Chondrocyte (in vitro differentiated cells): Measurements from ENCODE around the gene PTPRN2. TPM values are rescaled to one million over a fixed set of nuclear protein-coding genes. Genes with fewer than 3 reads are reported as not detected.
A peak's percentile ranks its signal among the peaks of the same experiment; 100 is the strongest.
"Not testable (repeated sequence)": the region's sequence is repeated elsewhere in the genome, so short reads cannot be mapped to it uniquely, and the experiment has no call there.

ENCODE experiments used
- DNase-seq: peaks from one replicate; pipeline ENCODE4 v3.0.0; 2021; ENCODE audit warnings: mixed read lengths, low spot score
- H3K27ac Mint-ChIP-seq: one replicate; pipeline ENCODE4 v1.8.0; 2021; ENCODE audit warnings: mild to moderate bottlenecking, moderate library complexity, mixed read lengths; ENCODE audit not compliant: unreplicated experiment
- H3K27me3 Mint-ChIP-seq: 2 replicates; pipeline ENCODE4 v1.8.0; 2021; ENCODE audit warnings: low read depth, mixed read lengths
- H3K36me3 Mint-ChIP-seq: 2 replicates; pipeline ENCODE4 v1.8.0; 2021; ENCODE audit warnings: low read depth, mixed read lengths
- H3K4me1 Mint-ChIP-seq: 2 replicates; pipeline ENCODE4 v1.8.0; 2021; ENCODE audit warnings: low read depth, mild to moderate bottlenecking, mixed read lengths
- H3K4me3 Mint-ChIP-seq: one replicate; pipeline ENCODE4 v1.8.0; 2021; ENCODE audit warnings: mild to moderate bottlenecking, moderate library complexity, mixed read lengths; ENCODE audit not compliant: unreplicated experiment
- H3K9me3 Mint-ChIP-seq: 2 replicates; pipeline ENCODE4 v1.8.0; 2021; ENCODE audit warnings: low read depth, mixed read lengths
- CTCF ChIP-seq: fragments of 200-600 bp; sonication (generic); IDR thresholded peaks from 2 replicates; pipeline ENCODE4 v1.5.0; 2021; ENCODE audit warnings: antibody characterized with exemption, mild to moderate bottlenecking, moderate library complexity
- total RNA-seq: library from RNA; stranded (reverse); gene quantifications from 3 replicates; pipeline ENCODE4 v1.2.1, GENCODE V29; 2021

PTPRN2 gene
- total RNA-seq, 1 donor from 2014 or later: 0.30 TPM

- Mint-ChIP-seq H3K4me1 (no peaks in the 10 kb centered on the region), H3K36me3 (no peaks in the 10 kb centered on the region), H3K4me3 (no peak overlapping the region), H3K9me3 (peaks cover 42% of the 10 kb centered on the region), H3K27ac (no peak overlapping the region), H3K27me3 (no peaks in the 10 kb centered on the region)
- no peak for TF ChIP-seq CTCF
- DNase-seq: no peak
Measured at GRCh38 chr7:157938211-157938610, 649.4 kb downstream of the PTPRN2 start.

- DNase-seq: no peak
- no peak overlapping the region for H3K27ac Mint-ChIP-seq
- TF ChIP-seq CTCF: no peak
Measured at GRCh38 chr7:157937406-157937805, 650.2 kb downstream of the PTPRN2 start.

GRCh38 chr7:157936976-157937375 is 650.6 kb downstream of the PTPRN2 start:
- Mint-ChIP-seq H3K9me3 (peaks cover 45% of the 10 kb centered on the region), H3K27ac (no peak overlapping the region), H3K36me3 (peaks cover 6% of the 10 kb centered on the region), H3K4me1 (no peaks in the 10 kb centered on the region), H3K27me3 (no peaks in the 10 kb centered on the region), H3K4me3 (no peak overlapping the region)
- no peak for DNase-seq
- TF ChIP-seq CTCF: no peak

More at GRCh38 chr7:157937406-157937805, 650.2 kb downstream of the PTPRN2 start:
- peaks cover 5% of the 10 kb centered on the region for H3K36me3 Mint-ChIP-seq
- H3K4me3 Mint-ChIP-seq: no peak overlapping the region
- H3K27me3 Mint-ChIP-seq: no peaks in the 10 kb centered on the region
- H3K9me3 Mint-ChIP-seq: peaks cover 41% of the 10 kb centered on the region
- H3K4me1 Mint-ChIP-seq: no peaks in the 10 kb centered on the region

GRCh38 chr7:157935721-157936120 is 651.9 kb downstream of the PTPRN2 start:
- DNase-seq, H3K27ac Mint-ChIP-seq, H3K4me1 Mint-ChIP-seq, H3K36me3 Mint-ChIP-seq, H3K27me3 Mint-ChIP-seq, H3K4me3 Mint-ChIP-seq: not testable (repeated sequence)
- H3K9me3 Mint-ChIP-seq: peaks cover 51% of the 10 kb centered on the region

- peaks cover 47% of the 10 kb centered on the region for H3K9me3 Mint-ChIP-seq
- H3K4me3 Mint-ChIP-seq, H3K27ac Mint-ChIP-seq, DNase-seq, H3K4me1 Mint-ChIP-seq, H3K36me3 Mint-ChIP-seq, H3K27me3 Mint-ChIP-seq: not testable (repeated sequence)
Measured at GRCh38 chr7:157933219-157934155, 654.1 kb downstream of the PTPRN2 start.

- DNase-seq: no peak
- H3K27ac Mint-ChIP-seq: peak overlapping the region; percentile 32
- H3K4me1 Mint-ChIP-seq: no peaks in the 10 kb centered on the region
- H3K36me3 Mint-ChIP-seq: peaks cover 6% of the 10 kb centered on the region
- H3K9me3 Mint-ChIP-seq: peaks cover 47% of the 10 kb centered on the region
- no peak for TF ChIP-seq CTCF
- no peak overlapping the region for H3K4me3 Mint-ChIP-seq
- H3K27me3 Mint-ChIP-seq: no peaks in the 10 kb centered on the region
Measured at GRCh38 chr7:157932498-157933218, 655.0 kb downstream of the PTPRN2 start.
